GM19193 (cell line): ENCODE data around the gene RAP2B.

Experiments used
- POLR2A ChIP-seq: IDR thresholded peaks from 4 replicates; pipeline ENCODE4 v1.6.1; 2011; ENCODE audit not compliant: insufficient read depth, insufficient read length; ENCODE audit errors: extremely low read depth

The RAP2B gene

DNA sequence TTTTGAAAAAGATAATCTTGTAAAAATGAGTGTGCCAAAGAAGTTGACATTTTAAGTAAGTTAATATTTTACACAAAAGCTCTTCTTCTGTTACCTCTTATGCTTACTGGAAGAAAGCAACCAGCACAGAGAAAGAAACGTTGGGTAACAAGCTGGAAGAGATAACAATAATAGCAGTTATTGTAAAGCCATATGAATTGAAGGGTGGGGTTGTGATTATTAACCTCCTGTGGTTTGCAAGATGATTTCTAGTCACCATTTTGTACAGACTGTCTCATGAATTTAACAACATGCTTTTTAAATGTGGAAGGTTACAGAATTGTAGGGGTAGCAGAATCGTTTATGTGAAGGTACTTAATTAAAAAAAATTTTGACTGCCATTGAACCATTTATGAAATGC lies 9.2 kb downstream of the RAP2B start:
- no peak for TF ChIP-seq POLR2A

DNA sequence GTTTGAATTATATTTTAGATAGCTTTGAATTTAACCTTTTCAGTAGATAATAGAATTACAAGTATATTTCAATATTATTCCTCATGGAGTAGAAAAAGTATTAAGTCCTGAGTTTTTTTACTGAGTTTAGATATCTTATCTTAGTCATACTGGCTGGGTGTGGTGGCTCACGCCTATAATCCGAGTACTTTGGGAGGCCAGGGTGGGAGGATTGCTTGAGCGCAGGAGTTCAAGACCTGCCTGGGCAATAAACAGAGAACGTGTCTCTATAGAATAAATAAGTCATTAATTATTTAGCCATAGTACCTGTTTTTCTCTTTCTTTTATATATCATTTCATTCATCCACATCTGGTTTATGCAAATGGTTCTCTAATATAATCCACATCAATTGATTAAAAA lies 9.9 kb downstream of the RAP2B start:
- no peak for TF ChIP-seq POLR2A

DNA sequence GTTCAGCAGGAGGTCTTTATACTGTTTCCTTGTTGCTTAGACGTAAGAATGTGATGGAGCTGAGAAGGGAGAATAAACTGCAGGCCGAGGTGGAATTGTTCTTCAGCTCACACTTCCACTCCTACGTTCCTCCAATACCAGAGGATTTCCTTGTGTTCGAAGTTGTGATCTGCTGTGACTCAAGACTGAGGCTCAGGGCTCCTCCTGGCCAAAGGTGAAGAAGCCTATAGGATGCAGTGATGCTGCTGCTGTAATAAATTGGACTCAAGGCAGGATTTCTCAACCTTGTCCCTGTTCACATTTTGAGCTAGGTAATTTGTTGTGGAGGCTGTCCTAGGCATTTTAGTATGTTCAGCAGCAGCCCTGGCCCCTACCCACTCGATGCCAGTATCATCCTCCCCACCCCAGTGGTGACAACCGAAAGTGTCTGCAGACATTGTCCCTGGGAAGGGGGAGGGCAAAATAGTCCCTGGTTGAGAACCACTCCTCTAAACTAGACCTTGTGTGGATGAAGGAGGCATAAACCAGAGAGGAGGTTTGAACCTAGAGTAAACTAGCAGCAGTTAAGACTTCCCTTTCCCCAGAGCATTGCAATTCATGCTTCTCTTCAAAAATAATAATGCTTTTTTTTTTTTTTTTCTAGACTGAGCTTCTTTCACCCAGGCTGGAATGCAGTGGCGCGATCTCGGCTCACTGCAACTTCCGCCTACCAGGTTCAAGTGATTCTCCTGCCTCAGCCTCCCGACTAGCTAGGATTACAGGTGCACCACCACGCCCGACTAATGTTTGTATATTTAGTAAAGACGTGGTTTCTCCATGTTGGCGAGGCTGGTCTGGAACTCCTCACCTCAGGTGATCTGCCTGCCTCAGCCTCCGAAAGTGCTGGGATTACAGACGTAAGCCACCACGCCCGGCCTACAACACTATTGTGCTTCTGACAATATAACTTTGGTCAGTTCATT lies 11.1 kb downstream of the RAP2B start:
- no peak for TF ChIP-seq POLR2A

- TF ChIP-seq POLR2A, result no peak
These were observed 11.9 kb downstream of the RAP2B start for GRCh38 chr3:153173758-153174516.

GRCh38 chr3:153176197-153176596 lies 14.2 kb downstream of the RAP2B start:
- no peak for TF ChIP-seq POLR2A

DNA sequence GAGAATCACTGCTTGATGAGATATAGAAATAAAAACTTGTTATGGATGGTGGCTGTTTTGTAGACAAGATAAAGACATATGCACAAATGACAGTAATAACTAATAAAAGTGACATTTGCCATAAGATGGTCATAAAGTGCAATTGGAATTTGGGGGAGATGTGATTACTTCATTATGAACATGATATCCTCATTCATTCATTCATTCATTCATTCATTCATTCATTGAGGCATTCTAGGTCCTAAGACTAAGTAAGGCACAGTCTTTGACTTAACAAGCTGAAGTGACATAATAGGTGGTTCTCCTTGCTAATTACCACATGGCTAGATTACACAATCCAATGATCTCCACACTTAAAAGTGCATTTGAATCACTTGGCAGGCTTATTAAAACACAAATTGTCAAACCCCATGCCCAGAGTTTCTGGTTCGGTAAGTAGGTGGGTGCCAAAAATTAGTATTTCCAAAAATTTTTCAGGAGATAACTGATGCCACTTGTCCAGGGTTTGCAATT lies 18.9 kb downstream of the RAP2B start:
- TF ChIP-seq POLR2A, result no peak

DNA sequence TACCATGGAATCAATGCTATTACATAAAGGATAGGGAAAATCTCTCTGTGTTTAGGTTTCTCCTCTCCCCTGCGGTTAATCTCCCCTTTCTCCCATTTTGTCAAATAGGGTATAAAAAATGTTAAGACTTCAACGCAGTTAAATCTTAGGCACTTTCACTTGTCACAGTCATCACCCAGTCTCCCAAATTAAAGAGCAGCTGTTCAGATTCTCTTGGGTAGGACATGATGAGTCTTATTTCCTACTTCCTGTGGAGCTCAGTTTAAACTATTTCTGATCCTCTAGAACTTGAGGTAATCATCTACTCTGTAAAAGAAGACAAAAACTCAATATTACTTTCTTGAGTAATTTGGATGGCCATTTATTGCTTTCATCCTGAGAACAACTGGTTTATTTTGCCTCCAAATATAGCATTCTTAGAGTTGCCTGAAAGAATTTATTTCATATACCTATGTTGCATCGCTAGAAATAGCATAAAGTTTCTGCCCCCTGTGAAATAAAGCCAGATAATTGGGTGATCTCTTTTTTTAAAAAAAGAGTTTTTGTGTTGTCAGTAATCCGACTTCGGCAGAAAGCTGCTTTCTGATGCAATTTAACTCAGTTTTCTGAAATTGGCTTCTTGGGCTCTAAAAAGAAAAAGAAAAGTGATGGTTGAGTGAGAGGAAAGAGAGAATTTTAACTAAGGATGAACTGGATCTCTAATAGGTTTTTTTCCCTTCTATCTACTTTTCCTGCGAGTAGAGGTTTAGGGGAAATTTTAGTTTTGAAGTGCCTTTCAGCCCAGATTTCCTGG lies 20.7 kb downstream of the RAP2B start:
- TF ChIP-seq POLR2A, result no peak

- no peak for TF ChIP-seq POLR2A
These were observed 28.9 kb downstream of the RAP2B start for GRCh38 chr3:153190923-153191322.

DNA sequence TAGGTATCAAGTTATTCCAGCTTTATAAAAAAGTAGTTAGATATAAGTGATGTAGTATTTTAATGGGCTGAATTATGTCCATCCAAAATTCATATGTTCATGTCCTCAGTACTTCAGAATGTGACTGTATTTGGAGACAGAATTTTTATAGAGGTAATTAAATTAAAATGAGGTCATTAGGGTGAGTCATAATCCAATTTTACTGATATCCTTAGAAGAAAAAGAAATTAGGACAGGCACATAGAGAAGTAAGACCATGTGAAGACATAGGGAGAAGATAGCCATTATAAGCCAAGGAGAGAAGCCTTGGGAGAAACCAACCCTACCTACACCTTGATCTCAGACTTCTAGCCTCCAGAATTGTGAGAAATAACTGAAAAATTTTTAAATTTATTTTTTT lies 30.3 kb downstream of the RAP2B start:
- no peak for TF ChIP-seq POLR2A

- TF ChIP-seq POLR2A, result no peak
These were observed 33.4 kb downstream of the RAP2B start for GRCh38 chr3:153195349-153195879.

DNA sequence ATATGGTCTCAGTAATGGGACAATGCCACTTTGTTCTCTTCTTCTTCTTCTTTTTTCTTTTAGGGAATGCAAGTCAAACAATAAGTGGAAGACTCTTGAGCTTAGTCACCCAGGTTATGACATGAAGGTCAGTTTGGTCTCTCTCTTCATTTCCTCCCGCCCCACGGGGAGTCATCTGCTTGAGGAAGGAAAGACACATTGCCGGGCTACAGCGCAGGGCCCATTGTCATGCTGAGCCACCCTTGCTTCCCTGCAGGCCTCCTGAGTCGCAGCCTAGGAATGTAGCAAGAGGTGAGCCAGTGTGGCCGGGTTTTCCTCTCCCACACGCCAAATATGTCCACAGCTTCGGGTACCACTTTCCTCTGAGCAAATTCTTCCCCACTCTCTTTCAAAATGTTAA lies 47.6 kb downstream of the RAP2B start:
- TF ChIP-seq POLR2A, result no peak

- TF ChIP-seq POLR2A, result no peak
These were observed 48.1 kb downstream of the RAP2B start for GRCh38 chr3:153210146-153210545.

DNA sequence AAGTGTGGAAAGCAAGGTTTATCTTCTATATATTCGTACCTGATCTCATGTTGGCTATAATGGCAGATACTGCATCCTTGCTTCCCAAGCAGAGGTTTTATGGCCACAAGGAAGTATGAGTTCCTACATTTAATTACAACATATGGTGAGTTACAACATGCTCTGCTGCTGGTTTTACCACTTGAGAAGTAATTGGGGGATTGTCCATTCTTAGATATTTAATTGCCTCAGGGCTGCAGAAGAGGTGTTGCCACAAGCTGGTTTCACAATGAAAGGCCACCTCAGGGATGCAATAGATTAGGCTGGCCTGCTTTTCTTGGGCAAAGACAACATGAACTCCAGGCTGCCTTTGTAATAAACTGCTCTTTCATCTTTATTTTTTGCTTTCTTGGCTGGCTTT lies 48.6 kb downstream of the RAP2B start:
- no peak for TF ChIP-seq POLR2A

DNA sequence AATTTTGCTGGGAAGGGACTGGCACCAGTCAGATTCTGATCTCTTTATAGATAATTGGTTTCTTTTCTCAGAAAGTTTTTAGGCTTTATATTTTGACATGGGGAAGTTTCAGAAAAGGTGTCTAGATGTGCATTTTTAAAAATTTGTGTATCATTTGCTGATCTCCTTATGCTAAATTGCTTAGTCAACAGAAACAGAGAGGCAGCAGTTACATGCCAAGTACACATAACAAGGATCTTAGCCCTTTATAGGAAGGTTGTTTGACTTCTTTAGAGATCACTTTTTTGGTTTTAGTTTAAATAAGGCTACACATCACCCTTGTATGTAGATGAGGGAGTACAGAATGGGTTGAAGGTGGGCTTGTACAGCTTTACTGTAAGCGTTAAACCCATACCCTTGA lies 53.5 kb downstream of the RAP2B start:
- TF ChIP-seq POLR2A, result no peak

- TF ChIP-seq POLR2A, result no peak
These were observed 53.9 kb downstream of the RAP2B start for GRCh38 chr3:153215966-153216365.
